Bronchial epithelial cell (primary cell): ENCODE data around the gene HTR3B. TPM values are rescaled to one million over a fixed set of nuclear protein-coding genes. Genes with fewer than 3 reads are reported as not detected.

Experiments
- DNase-seq: peaks from one replicate; pipeline ENCODE4 v3.0.0-alpha.2; 2010; ENCODE audit warnings: low read depth
- FAIRE-seq: peaks from 2 replicates; lab custom pipeline; 2011; peaks lifted over from hg19 to GRCh38; lab: Jason Lieb, UNC
- H3K27me3 ChIP-seq: 2 replicates; pipeline ENCODE4 v1.5.1; 2011; ENCODE audit warnings: low read length; ENCODE audit not compliant: control insufficient read depth, insufficient read depth
- H3K36me3 ChIP-seq: 2 replicates; pipeline ENCODE4 v1.5.1; 2011; ENCODE audit warnings: low read length; ENCODE audit not compliant: control insufficient read depth, insufficient read depth
- H3K4me3 ChIP-seq: 2 replicates; pipeline ENCODE4 v1.5.1; 2011; ENCODE audit warnings: mild to moderate bottlenecking, low read depth, low read length, control low read depth
- total RNA-seq: library from RNA; depleted of rRNA; stranded (reverse); fragments of >200 nt; gene quantifications from 2 replicates; pipeline ENCODE4 v1.2.1, GENCODE V29; 2014
- TF ChIP-seq, protein P1 (sequence below): IDR thresholded peaks from 2 replicates; pipeline ENCODE4 v1.5.1; 2011; ENCODE audit warnings: mild to moderate bottlenecking, moderate library complexity, low read length, control low read depth, inconsistent platforms; ENCODE audit not compliant: insufficient read depth, severe bottlenecking

Gene HTR3B
- total RNA-seq, 1 donor from 2014 or later: not detected

DNA sequence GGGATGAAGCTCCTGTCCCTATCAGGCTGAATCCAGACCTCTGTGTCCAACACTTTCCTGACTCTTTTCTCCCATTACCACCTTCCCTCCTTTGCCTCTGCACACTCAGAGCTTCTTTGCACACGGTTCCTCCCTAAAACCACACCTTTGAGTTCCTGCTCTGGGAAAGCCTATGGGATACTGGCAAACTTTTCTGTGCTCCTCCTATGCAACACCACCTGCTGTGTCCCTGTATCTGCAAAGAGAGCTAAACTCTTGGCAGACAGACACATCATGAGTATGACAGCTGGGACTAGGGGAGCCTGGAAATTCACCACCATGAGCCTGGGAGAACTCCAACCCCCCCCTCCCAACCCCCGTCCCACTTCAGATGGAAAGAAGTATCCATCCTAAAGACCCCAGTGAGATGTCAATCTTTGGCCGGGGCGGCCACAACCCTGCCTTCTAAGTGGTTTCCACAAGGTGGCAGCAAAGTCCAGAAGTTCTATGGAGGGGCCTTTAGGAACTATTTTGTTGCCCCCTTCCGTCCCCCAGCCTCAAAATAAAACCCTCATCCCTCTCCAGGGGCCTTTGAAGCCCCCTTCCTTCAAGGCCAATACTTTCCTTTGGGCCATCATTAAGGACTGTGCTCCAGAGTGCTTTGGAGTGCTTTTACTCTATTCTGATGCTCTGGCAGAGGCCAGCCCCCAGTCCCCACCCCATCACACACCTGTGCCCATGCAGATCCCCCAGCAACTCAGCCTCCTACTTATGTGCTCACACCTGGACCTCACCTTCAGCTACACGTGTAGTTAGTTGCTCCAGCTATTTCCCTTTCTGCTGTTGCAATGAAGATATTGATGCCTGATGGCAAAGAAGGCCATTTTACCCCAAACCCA lies 89.7 kb downstream of the HTR3B start:
- Histone ChIP-seq H3K36me3 (no peaks in the 10 kb centered on the region), H3K4me3 (no peak overlapping the region), H3K27me3 (no peaks in the 10 kb centered on the region)
- no peak for FAIRE-seq
- TF ChIP-seq, protein P1, sequence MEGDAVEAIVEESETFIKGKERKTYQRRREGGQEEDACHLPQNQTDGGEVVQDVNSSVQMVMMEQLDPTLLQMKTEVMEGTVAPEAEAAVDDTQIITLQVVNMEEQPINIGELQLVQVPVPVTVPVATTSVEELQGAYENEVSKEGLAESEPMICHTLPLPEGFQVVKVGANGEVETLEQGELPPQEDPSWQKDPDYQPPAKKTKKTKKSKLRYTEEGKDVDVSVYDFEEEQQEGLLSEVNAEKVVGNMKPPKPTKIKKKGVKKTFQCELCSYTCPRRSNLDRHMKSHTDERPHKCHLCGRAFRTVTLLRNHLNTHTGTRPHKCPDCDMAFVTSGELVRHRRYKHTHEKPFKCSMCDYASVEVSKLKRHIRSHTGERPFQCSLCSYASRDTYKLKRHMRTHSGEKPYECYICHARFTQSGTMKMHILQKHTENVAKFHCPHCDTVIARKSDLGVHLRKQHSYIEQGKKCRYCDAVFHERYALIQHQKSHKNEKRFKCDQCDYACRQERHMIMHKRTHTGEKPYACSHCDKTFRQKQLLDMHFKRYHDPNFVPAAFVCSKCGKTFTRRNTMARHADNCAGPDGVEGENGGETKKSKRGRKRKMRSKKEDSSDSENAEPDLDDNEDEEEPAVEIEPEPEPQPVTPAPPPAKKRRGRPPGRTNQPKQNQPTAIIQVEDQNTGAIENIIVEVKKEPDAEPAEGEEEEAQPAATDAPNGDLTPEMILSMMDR: peak; percentile 66
- no peak for DNase-seq

Other genes with a start within 250 kb of the HTR3B start
- gene TMPRSS5, start 198.5 kb upstream of the HTR3B start, total RNA-seq: under 0.01 and 0.13 TPM in 2 replicates
- gene ZW10, start 131.1 kb upstream of the HTR3B start, total RNA-seq: 16.3 and 19.6 TPM in 2 replicates
- not detected in 2 replicates for gene CLDN25, start 125.0 kb upstream of the HTR3B start, total RNA-seq
- 20.5 and 30.0 TPM in 2 replicates for gene USP28, start 29.2 kb upstream of the HTR3B start, total RNA-seq
- gene HTR3A, start 70.3 kb downstream of the HTR3B start, total RNA-seq: 0.26 TPM in 1 of 2 replicates, not detected in the other
- 3.1 and 3.2 TPM in 2 replicates for gene ZBTB16, start 154.9 kb downstream of the HTR3B start, total RNA-seq